Upper lobe of left lung (tissue), 4 donors: Measurements from ENCODE around the gene LGALS9.
A peak's percentile ranks its signal among the peaks of the same experiment; 100 is the strongest.
"Not testable (repeated sequence)": the region's sequence is repeated elsewhere in the genome, so short reads cannot be mapped to it uniquely, and the experiment has no call there.

Experiments
- POLR2AphosphoS5 ChIP-seq, 2 donors: sonication (generic); formaldehyde crosslinking; IDR thresholded peaks; one replicate each; pipeline ENCODE4 v1.5.1; 2017; ENCODE audit warnings: antibody characterized with exemption in 2 of 2
- TF ChIP-seq, protein P1 (sequence below), 6 experiments: fragments of 450-650 bp in 4 of 6; fragments of 200-600 bp in 2 of 6; sonication (generic) in 2 of 6; IDR thresholded peaks; one replicate each; pipeline ENCODE4 v1.5.1; 2016 to 2019; ENCODE audit warnings: antibody characterized with exemption in 6 of 6

GRCh38 chr17:27632766-27633165 lies 1.8 kb downstream of the LGALS9 start:
- TF ChIP-seq, protein P1, sequence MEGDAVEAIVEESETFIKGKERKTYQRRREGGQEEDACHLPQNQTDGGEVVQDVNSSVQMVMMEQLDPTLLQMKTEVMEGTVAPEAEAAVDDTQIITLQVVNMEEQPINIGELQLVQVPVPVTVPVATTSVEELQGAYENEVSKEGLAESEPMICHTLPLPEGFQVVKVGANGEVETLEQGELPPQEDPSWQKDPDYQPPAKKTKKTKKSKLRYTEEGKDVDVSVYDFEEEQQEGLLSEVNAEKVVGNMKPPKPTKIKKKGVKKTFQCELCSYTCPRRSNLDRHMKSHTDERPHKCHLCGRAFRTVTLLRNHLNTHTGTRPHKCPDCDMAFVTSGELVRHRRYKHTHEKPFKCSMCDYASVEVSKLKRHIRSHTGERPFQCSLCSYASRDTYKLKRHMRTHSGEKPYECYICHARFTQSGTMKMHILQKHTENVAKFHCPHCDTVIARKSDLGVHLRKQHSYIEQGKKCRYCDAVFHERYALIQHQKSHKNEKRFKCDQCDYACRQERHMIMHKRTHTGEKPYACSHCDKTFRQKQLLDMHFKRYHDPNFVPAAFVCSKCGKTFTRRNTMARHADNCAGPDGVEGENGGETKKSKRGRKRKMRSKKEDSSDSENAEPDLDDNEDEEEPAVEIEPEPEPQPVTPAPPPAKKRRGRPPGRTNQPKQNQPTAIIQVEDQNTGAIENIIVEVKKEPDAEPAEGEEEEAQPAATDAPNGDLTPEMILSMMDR (IDR thresholded peaks at IDR 0.05), result not testable (repeated sequence)
- peak; percentile 19 to 67 for TF ChIP-seq POLR2AphosphoS5 (IDR thresholded peaks at IDR 0.05)
